Measurements from ENCODE around the gene FBXL17.

The FBXL17 gene

DNA sequence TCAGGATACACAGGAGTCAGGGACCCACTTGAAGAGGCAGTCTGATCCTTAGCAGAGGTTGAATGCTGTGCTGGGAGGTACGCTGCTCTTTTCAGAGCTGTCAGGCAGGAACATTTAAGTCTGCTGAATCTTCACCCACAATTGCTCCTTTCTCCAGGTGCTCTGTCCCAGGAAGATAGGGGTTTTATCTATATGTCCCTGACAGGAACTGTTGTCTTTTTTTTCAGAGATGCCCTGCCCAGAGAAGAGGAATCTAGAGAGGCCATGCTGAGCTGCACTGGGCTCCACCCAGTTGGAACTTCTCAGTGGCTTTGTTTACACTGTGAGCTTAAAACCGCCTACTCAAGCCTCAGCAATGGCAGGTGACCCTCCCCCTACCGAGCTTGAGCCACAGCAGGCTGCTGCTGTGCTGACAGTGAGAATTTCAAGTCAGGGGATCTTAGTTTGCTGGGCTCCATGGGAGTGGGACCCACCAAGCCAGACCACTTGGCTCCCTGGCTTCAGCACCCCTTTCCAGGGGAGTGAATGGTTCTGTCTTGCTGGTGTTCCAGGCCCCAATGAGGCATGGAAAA, 169.0 kb downstream of the FBXL17 start:
- no peak for TF ChIP-seq CTCF (IDR thresholded peaks at IDR 0.05; ENCODE audit: borderline replicate concordance, control extremely low read depth, extremely low read depth, insufficient read depth, missing control alignments)
- in situ Hi-C loops (cut with MboI; ENCODE audit: low sequenced_read_pairs, unreplicated experiment): no loop called here
- DNase-seq (ENCODE audit: low spot score): no peak

- in situ Hi-C loops (cut with MboI; ENCODE audit: low sequenced_read_pairs, unreplicated experiment): no loop called here
- no peak for DNase-seq (ENCODE audit: low spot score)
- no peak for TF ChIP-seq CTCF (IDR thresholded peaks at IDR 0.05; ENCODE audit: borderline replicate concordance, control extremely low read depth, extremely low read depth, insufficient read depth, missing control alignments)
These were observed 175.2 kb downstream of the FBXL17 start for GRCh38 chr5:108206707-108207106.

DNA sequence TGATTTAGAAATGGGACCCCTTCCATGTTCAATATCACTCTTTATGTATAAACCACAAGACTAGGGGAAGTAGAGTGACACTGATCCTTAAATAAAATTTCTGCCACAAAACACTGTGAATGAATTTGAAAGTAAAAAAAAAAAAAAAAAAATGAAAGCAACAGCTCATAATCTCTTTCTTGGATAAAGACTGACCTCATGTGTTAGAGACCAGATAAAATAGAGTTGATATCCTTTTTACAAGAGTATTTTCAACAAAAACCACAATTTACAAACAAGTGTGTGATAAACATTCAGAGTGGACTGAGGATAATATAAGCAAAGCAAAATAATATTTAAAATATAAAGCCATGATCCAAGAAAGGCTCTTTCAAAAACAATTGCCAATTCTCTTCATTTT, 180.2 kb downstream of the FBXL17 start:
- in situ Hi-C loops (cut with MboI; ENCODE audit: low sequenced_read_pairs, unreplicated experiment): no loop called here
- no peak for DNase-seq (ENCODE audit: low spot score)
- no peak for TF ChIP-seq CTCF (IDR thresholded peaks at IDR 0.05; ENCODE audit: borderline replicate concordance, control extremely low read depth, extremely low read depth, insufficient read depth, missing control alignments)

- in situ Hi-C loops (cut with MboI; ENCODE audit: low sequenced_read_pairs, unreplicated experiment): no loop called here
- TF ChIP-seq CTCF (IDR thresholded peaks at IDR 0.05; ENCODE audit: borderline replicate concordance, control extremely low read depth, extremely low read depth, insufficient read depth, missing control alignments): no peak
These were observed 185.6 kb downstream of the FBXL17 start for GRCh38 chr5:108196276-108196675.

GRCh38 chr5:108193021-108193795, 188.7 kb downstream of the FBXL17 start:
- no peak for DNase-seq (ENCODE audit: low spot score)
- no peak for TF ChIP-seq CTCF (IDR thresholded peaks at IDR 0.05; ENCODE audit: borderline replicate concordance, control extremely low read depth, extremely low read depth, insufficient read depth, missing control alignments)
- in situ Hi-C loops (cut with MboI; ENCODE audit: low sequenced_read_pairs, unreplicated experiment): no loop called here

More at GRCh38 chr5:108196276-108196675, 185.6 kb downstream of the FBXL17 start:
- DNase-seq (ENCODE audit: low spot score): no peak

GRCh38 chr5:108184940-108185339, 197.0 kb downstream of the FBXL17 start:
- in situ Hi-C loops (cut with MboI; ENCODE audit: low sequenced_read_pairs, unreplicated experiment): no loop called here
- TF ChIP-seq CTCF (IDR thresholded peaks at IDR 0.05; ENCODE audit: borderline replicate concordance, control extremely low read depth, extremely low read depth, insufficient read depth, missing control alignments): no peak
- DNase-seq (ENCODE audit: low spot score): no peak

Data from GM13976 (cell line).